ENCODE measurements around the gene KRT33B. TPM values are rescaled to one million over a fixed set of nuclear protein-coding genes. Genes with fewer than 3 reads are reported as not detected.

KRT33B gene
- total and polyA plus RNA-seq, 2 of the 4 experiments (the other 2 are of a cell fraction) = 0.18 to 0.22 TPM

GRCh38 chr17:41351177-41351576, 18.4 kb downstream of the KRT33B start:
- no peak overlapping the region for H2AFZ ChIP-seq (replicated peaks; ENCODE audit: low read length, poor library complexity)
- no peak overlapping the region for H2AK5ac ChIP-seq (ENCODE audit: low read depth, low read length)
- no peak for ATAC-seq (ENCODE audit: low read depth)
- in situ Hi-C loops (cut with MboI; ENCODE audit: low sequenced_read_pairs) = no loop called here
- dilution Hi-C loops (cut with HindIII; ENCODE audit: low sequenced_read_pairs, unreplicated experiment) = no loop called here
- BruUV-seq (replicated peaks) = no TSS peak
- H3K27ac ChIP-seq (ENCODE audit: insufficient read depth, low read length) = no peak overlapping the region
- no peak overlapping the region for H2BK20ac ChIP-seq (ENCODE audit: low read depth, low read length)
- H3K4me3 ChIP-seq (ENCODE audit: insufficient read depth, low read depth, low read length) = no peak overlapping the region
- H3K9me1 ChIP-seq (ENCODE audit: insufficient read depth, low read length) = no peaks in the 10 kb centered on the region; the same call in 1 of the 2 replicates
- H3K56ac ChIP-seq (ENCODE audit: extremely low read depth, insufficient read depth, low read length) = no peak overlapping the region
- H4K5ac ChIP-seq (ENCODE audit: low read depth, low read length) = no peak overlapping the region
- no peak overlapping the region for H3K4me2 ChIP-seq (ENCODE audit: low read depth, low read length)
- H4K8ac ChIP-seq (ENCODE audit: low read depth in 2 of 2, low read length in 2 of 2) = no peak overlapping the region
- no peaks in the 10 kb centered on the region for H3K79me1 ChIP-seq (ENCODE audit: low read depth in 1 of 2, low read length in 2 of 2)
- H2BK120ac ChIP-seq (ENCODE audit: low read depth, low read length) = no peak overlapping the region
- H3K9ac ChIP-seq (ENCODE audit: low read depth, low read length) = no peak overlapping the region
- no peak for DNase-seq
- H3K18ac ChIP-seq (ENCODE audit: low read depth, low read length) = no peak overlapping the region
- no peak overlapping the region for H2BK5ac ChIP-seq (ENCODE audit: low read depth, low read length, poor library complexity, severe bottlenecking)
- peaks cover 2% of the 10 kb centered on the region for H3K9me3 ChIP-seq (ENCODE audit: control insufficient read depth, insufficient read depth, low read length)
- peaks cover 2% of the 10 kb centered on the region for H3K4me1 ChIP-seq (ENCODE audit: control insufficient read depth, insufficient read depth, low read length)
- no peaks in the 10 kb centered on the region for H4K20me1 ChIP-seq (ENCODE audit: insufficient read depth, low read length)
- H3K4ac ChIP-seq (ENCODE audit: low read depth, low read length) = no peak overlapping the region
- ChIA-PET POLR2A (ENCODE audit: unreplicated experiment) (no interaction called here), CTCF (no interaction called here)
- intact Hi-C loops (cut with micrococcal nuclease) = no loop called here
- H2AK9ac ChIP-seq (replicated peaks; ENCODE audit: low read depth, low read length, poor library complexity) = no peak overlapping the region
- no peak overlapping the region for H3K23ac ChIP-seq (ENCODE audit: low read depth, low read length)
- peaks cover 7% of the 10 kb centered on the region; the same call in 1 of the 2 replicates for H3K27me3 ChIP-seq (ENCODE audit: control insufficient read depth, insufficient read depth, low read length)
- H3K14ac ChIP-seq (replicated peaks; ENCODE audit: low read depth, low read length) = no peak overlapping the region
- TF ChIP-seq, protein P1, sequence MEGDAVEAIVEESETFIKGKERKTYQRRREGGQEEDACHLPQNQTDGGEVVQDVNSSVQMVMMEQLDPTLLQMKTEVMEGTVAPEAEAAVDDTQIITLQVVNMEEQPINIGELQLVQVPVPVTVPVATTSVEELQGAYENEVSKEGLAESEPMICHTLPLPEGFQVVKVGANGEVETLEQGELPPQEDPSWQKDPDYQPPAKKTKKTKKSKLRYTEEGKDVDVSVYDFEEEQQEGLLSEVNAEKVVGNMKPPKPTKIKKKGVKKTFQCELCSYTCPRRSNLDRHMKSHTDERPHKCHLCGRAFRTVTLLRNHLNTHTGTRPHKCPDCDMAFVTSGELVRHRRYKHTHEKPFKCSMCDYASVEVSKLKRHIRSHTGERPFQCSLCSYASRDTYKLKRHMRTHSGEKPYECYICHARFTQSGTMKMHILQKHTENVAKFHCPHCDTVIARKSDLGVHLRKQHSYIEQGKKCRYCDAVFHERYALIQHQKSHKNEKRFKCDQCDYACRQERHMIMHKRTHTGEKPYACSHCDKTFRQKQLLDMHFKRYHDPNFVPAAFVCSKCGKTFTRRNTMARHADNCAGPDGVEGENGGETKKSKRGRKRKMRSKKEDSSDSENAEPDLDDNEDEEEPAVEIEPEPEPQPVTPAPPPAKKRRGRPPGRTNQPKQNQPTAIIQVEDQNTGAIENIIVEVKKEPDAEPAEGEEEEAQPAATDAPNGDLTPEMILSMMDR (conservative IDR thresholded peaks at IDR 0.05; ENCODE audit: low read depth, low read length) = no peak
- TF ChIP-seq FOS (IDR thresholded peaks at IDR 0.05; ENCODE audit: low read depth, low read length) (no peak), MXI1 (IDR thresholded peaks at IDR 0.05; ENCODE audit: borderline replicate concordance, low read depth, low read length) (no peak), RCOR1 (IDR thresholded peaks at IDR 0.05; ENCODE audit: insufficient replicate concordance, low read length) (no peak), MAFK (IDR thresholded peaks at IDR 0.05; ENCODE audit: low read depth, low read length) (no peak), BHLHE40 (IDR thresholded peaks at IDR 0.05; ENCODE audit: low read depth, low read length) (no peak), RFX5 (IDR thresholded peaks at IDR 0.05; ENCODE audit: low read depth, low read length) (no peak), POLR2A (IDR thresholded peaks at IDR 0.05; ENCODE audit: low read depth, low read length) (no peak), SMC3 (IDR thresholded peaks at IDR 0.05; ENCODE audit: low read depth, low read length) (no peak), RAD21 (IDR thresholded peaks at IDR 0.05; ENCODE audit: low read length) (no peak), NFE2L2 (IDR thresholded peaks at IDR 0.05; ENCODE audit: low read depth, low read length) (no peak), CEBPB (IDR thresholded peaks at IDR 0.05; ENCODE audit: low read depth, low read length) (no peak), CHD1 (IDR thresholded peaks at IDR 0.05; ENCODE audit: low read depth, low read length) (no peak), MAZ (IDR thresholded peaks at IDR 0.05; ENCODE audit: borderline replicate concordance, low read depth, low read length) (no peak)
- TF ChIP-seq, protein P2, sequence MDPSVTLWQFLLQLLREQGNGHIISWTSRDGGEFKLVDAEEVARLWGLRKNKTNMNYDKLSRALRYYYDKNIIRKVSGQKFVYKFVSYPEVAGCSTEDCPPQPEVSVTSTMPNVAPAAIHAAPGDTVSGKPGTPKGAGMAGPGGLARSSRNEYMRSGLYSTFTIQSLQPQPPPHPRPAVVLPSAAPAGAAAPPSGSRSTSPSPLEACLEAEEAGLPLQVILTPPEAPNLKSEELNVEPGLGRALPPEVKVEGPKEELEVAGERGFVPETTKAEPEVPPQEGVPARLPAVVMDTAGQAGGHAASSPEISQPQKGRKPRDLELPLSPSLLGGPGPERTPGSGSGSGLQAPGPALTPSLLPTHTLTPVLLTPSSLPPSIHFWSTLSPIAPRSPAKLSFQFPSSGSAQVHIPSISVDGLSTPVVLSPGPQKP (IDR thresholded peaks at IDR 0.05; ENCODE audit: borderline replicate concordance, low read depth, low read length) = no peak
- TF ChIP-seq, protein P3, sequence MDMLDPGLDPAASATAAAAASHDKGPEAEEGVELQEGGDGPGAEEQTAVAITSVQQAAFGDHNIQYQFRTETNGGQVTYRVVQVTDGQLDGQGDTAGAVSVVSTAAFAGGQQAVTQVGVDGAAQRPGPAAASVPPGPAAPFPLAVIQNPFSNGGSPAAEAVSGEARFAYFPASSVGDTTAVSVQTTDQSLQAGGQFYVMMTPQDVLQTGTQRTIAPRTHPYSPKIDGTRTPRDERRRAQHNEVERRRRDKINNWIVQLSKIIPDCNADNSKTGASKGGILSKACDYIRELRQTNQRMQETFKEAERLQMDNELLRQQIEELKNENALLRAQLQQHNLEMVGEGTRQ (IDR thresholded peaks at IDR 0.05; ENCODE audit: low read depth, low read length) = no peak
- no peak overlapping the region for H4K91ac ChIP-seq (ENCODE audit: insufficient read depth, low read depth, low read length)
- H2BK15ac ChIP-seq (ENCODE audit: low read depth, low read length) = no peak overlapping the region
- no peaks in the 10 kb centered on the region for H3K36me3 ChIP-seq (ENCODE audit: control insufficient read depth, insufficient read depth, low read length)
- WGBS, 2 experiments (ENCODE audit: extremely low coverage in 2 of 2, insufficient read length in 1 of 2) = no CpG with 5 or more reads among the region's 2 CpGs

Data from IMR-90 (cell line).